ENCODE measurements around the gene HSPB2.

DNA sequence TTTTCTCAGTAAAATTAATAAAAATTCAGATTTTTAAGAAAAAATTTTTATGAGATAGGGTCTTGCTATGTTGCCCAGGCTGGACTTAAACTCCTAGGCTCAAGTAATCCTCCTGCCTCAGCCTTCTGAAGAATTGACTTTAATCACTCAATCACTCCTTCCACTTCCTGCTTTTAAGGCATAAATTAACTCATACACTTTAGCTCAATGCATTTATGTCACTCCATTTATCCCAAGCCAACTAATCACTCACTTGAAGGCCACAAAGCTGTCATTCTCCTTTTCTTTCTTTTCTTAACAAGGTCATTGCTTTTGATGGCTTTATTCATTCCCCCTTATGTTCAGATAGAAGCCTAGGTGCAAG is 42.0 kb upstream of the HSPB2 start:
- TF ChIP-seq CHD2 (IDR thresholded peaks at IDR 0.05; ENCODE audit: low read length), result no peak
- TF ChIP-seq, protein P1, sequence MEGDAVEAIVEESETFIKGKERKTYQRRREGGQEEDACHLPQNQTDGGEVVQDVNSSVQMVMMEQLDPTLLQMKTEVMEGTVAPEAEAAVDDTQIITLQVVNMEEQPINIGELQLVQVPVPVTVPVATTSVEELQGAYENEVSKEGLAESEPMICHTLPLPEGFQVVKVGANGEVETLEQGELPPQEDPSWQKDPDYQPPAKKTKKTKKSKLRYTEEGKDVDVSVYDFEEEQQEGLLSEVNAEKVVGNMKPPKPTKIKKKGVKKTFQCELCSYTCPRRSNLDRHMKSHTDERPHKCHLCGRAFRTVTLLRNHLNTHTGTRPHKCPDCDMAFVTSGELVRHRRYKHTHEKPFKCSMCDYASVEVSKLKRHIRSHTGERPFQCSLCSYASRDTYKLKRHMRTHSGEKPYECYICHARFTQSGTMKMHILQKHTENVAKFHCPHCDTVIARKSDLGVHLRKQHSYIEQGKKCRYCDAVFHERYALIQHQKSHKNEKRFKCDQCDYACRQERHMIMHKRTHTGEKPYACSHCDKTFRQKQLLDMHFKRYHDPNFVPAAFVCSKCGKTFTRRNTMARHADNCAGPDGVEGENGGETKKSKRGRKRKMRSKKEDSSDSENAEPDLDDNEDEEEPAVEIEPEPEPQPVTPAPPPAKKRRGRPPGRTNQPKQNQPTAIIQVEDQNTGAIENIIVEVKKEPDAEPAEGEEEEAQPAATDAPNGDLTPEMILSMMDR (IDR thresholded peaks at IDR 0.05; ENCODE audit: control extremely low read depth in 1 of 3, insufficient read depth in 1 of 3, low read depth in 1 of 3, low read length in 3 of 3), result no peak
- TF ChIP-seq TEAD4 (IDR thresholded peaks at IDR 0.05; ENCODE audit: low read depth, low read length), result no peak
- TF ChIP-seq, protein P2, sequence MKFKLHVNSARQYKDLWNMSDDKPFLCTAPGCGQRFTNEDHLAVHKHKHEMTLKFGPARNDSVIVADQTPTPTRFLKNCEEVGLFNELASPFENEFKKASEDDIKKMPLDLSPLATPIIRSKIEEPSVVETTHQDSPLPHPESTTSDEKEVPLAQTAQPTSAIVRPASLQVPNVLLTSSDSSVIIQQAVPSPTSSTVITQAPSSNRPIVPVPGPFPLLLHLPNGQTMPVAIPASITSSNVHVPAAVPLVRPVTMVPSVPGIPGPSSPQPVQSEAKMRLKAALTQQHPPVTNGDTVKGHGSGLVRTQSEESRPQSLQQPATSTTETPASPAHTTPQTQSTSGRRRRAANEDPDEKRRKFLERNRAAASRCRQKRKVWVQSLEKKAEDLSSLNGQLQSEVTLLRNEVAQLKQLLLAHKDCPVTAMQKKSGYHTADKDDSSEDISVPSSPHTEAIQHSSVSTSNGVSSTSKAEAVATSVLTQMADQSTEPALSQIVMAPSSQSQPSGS (IDR thresholded peaks at IDR 0.05; ENCODE audit: low read length), result no peak
- no peak for TF ChIP-seq RAD21 (IDR thresholded peaks at IDR 0.05 in 1 of 2, conservative IDR thresholded peaks at IDR 0.05 in 1 of 2; ENCODE audit: low read depth in 2 of 2, low read length in 2 of 2)
- no peak for TF ChIP-seq POLR2AphosphoS5 (IDR thresholded peaks at IDR 0.05; ENCODE audit: low read depth, low read length)
- TF ChIP-seq MAFK (IDR thresholded peaks at IDR 0.05; ENCODE audit: low read depth, low read length), result no peak
- TF ChIP-seq CREB1 (IDR thresholded peaks at IDR 0.05), result no peak
- TF ChIP-seq GABPA (IDR thresholded peaks at IDR 0.05; ENCODE audit: borderline replicate concordance, insufficient read depth, low read length), result no peak
- no peak for TF ChIP-seq TAF1 (IDR thresholded peaks at IDR 0.05; ENCODE audit: low read depth, low read length)
- no peak for TF ChIP-seq EZH2 (IDR thresholded peaks at IDR 0.05; ENCODE audit: low read depth, low read length, severe bottlenecking)
